Osteoblast (primary cell): ENCODE results near the gene POU4F1. TPM values are rescaled to one million over a fixed set of nuclear protein-coding genes. Genes with fewer than 3 reads are reported as not detected.

ENCODE experiments used
- DNase-seq: peaks from one replicate; pipeline ENCODE4 v3.0.0; 2011; ENCODE audit warnings: low spot score, mixed read lengths; ENCODE audit not compliant: insufficient read length; ENCODE audit errors: missing footprints
- H2AFZ ChIP-seq: 2 replicates; pipeline ENCODE4 v1.6.0; 2011; ENCODE audit warnings: mild to moderate bottlenecking, low read length
- H3K27ac ChIP-seq: 2 replicates; pipeline ENCODE4 v1.5.1; 2011; ENCODE audit warnings: mild to moderate bottlenecking, low read depth, low read length, moderate library complexity
- H3K27me3 ChIP-seq: 2 replicates; pipeline ENCODE4 v1.6.0; 2012; ENCODE audit warnings: mild to moderate bottlenecking, control low read depth, inconsistent platforms, low read length, moderate library complexity; ENCODE audit not compliant: insufficient read depth
- H3K36me3 ChIP-seq: 2 replicates; pipeline ENCODE4 v1.5.1; 2011; ENCODE audit warnings: mild to moderate bottlenecking, low read length, control low read depth, moderate library complexity; ENCODE audit not compliant: insufficient read depth
- H3K4me1 ChIP-seq: 2 replicates; pipeline ENCODE4 v1.5.1; 2011; ENCODE audit warnings: mild to moderate bottlenecking, low read length, control low read depth, moderate library complexity; ENCODE audit not compliant: insufficient read depth
- H3K4me2 ChIP-seq: 2 replicates; pipeline ENCODE4 v1.6.0; 2011; ENCODE audit warnings: mild to moderate bottlenecking, low read length; ENCODE audit not compliant: insufficient read depth
- H3K4me3 ChIP-seq: fragments of 200-600 bp; sonication (generic); 3 replicates; pipeline ENCODE4 v1.5.1; 2012; ENCODE audit warnings: mild to moderate bottlenecking, low read length, inconsistent platforms; ENCODE audit not compliant: insufficient read depth
- H3K79me2 ChIP-seq: 2 replicates; pipeline ENCODE4 v1.6.0; 2012; ENCODE audit warnings: mild to moderate bottlenecking, low read length, control low read depth, inconsistent platforms; ENCODE audit not compliant: insufficient read depth
- H3K9me3 ChIP-seq: 2 replicates; pipeline ENCODE4 v1.5.1; 2011; ENCODE audit warnings: low read depth, low read length, control low read depth
- H4K20me1 ChIP-seq: 2 replicates; pipeline ENCODE4 v1.6.0; 2012; ENCODE audit warnings: mild to moderate bottlenecking, low read length, control low read depth; ENCODE audit not compliant: insufficient read depth
- CTCF ChIP-seq: IDR thresholded peaks from 2 replicates; pipeline ENCODE4 v1.5.1; 2011; ENCODE audit warnings: mild to moderate bottlenecking, low read depth, low read length, moderate library complexity; ENCODE audit errors: extremely low read depth
- total RNA-seq: library from RNA; depleted of rRNA; stranded (reverse); fragments of >200 nt; gene quantifications from 2 replicates; pipeline ENCODE4 v1.2.3, GENCODE V29; 2012

POU4F1 gene
- total RNA-seq, 1 donor: not detected

GRCh38 chr13:78608688-78609463 is 5.5 kb upstream of the POU4F1 start:
- no peaks in the 10 kb centered on the region for H3K36me3 ChIP-seq
- H4K20me1 ChIP-seq: peaks cover 8% of the 10 kb centered on the region
- peak overlapping the region; percentile 66 for H3K4me3 ChIP-seq
- peaks cover 74% of the 10 kb centered on the region for H3K27me3 ChIP-seq
- H3K79me2 ChIP-seq: no peaks in the 10 kb centered on the region
- H3K9me3 ChIP-seq: no peaks in the 10 kb centered on the region
- H3K27ac ChIP-seq: no peak overlapping the region
- TF ChIP-seq CTCF: no peak
- DNase-seq: no peak
- peak overlapping the region; percentile 76 for H3K4me2 ChIP-seq
- H2AFZ ChIP-seq: no peak overlapping the region
- peaks cover 7% of the 10 kb centered on the region for H3K4me1 ChIP-seq

- Histone ChIP-seq H3K4me1 (peaks cover 7% of the 10 kb centered on the region), H3K27me3 (peaks cover 80% of the 10 kb centered on the region), H3K4me2 (peak overlapping the region; percentile 76), H3K36me3 (no peaks in the 10 kb centered on the region), H3K27ac (no peak overlapping the region), H3K4me3 (peak overlapping the region; percentile 66), H3K79me2 (no peaks in the 10 kb centered on the region), H2AFZ (no peak overlapping the region), H4K20me1 (peaks cover 8% of the 10 kb centered on the region), H3K9me3 (no peaks in the 10 kb centered on the region)
- DNase-seq: no peak
- TF ChIP-seq CTCF: no peak
Measured at GRCh38 chr13:78608252-78608687, 4.9 kb upstream of the POU4F1 start.

GRCh38 chr13:78607409-78608251 is 4.3 kb upstream of the POU4F1 start:
- DNase-seq: no peak
- H3K4me2 ChIP-seq: no peak overlapping the region

More at GRCh38 chr13:78607409-78608251, 4.3 kb upstream of the POU4F1 start:
- Histone ChIP-seq H2AFZ (no peak overlapping the region), H3K36me3 (no peaks in the 10 kb centered on the region), H3K9me3 (no peaks in the 10 kb centered on the region), H3K27ac (no peak overlapping the region), H3K27me3 (peaks cover 86% of the 10 kb centered on the region), H4K20me1 (peaks cover 8% of the 10 kb centered on the region), H3K79me2 (no peaks in the 10 kb centered on the region), H3K4me3 (no peak overlapping the region), H3K4me1 (peaks cover 7% of the 10 kb centered on the region)
- no peak for TF ChIP-seq CTCF
